Activated gamma-delta T cell treated with anti-CD3 and anti-CD28 coated beads, Interleukin-2, amount 50 U/mL, for 16 hours (primary cell): Measurements from ENCODE around the gene C9orf57.
"Not testable (repeated sequence)": the region's sequence is repeated elsewhere in the genome, so short reads cannot be mapped to it uniquely, and the experiment has no call there.

Experiments used
- DNase-seq: peaks from one replicate; pipeline ENCODE4 v3.0.0-alpha.2; 2020; ENCODE audit warnings: low read depth

The C9orf57 gene

GRCh38 chr9:72060513-72060912, at the start of gene C9orf57:
C9orf57 (minus strand) TSS chr9:72060613; CDS start chr9:72059331, 1,282 bp downstream.
- DNase-seq, result no peak

GRCh38 chr9:72102520-72102919, 42.1 kb upstream of the C9orf57 start:
- no peak for DNase-seq

GRCh38 chr9:72095520-72095919, 35.1 kb upstream of the C9orf57 start:
- DNase-seq, result not testable (repeated sequence)

- no peak for DNase-seq
Measured at GRCh38 chr9:72092820-72093219, 32.4 kb upstream of the C9orf57 start.

- no peak for DNase-seq
Measured at GRCh38 chr9:72089451-72090130, 29.2 kb upstream of the C9orf57 start.

GRCh38 chr9:72082536-72082935, 22.1 kb upstream of the C9orf57 start:
- DNase-seq, result no peak

- DNase-seq, result not testable (repeated sequence)
Measured at GRCh38 chr9:72074666-72075065, 14.3 kb upstream of the C9orf57 start.

- no peak for DNase-seq
Measured at GRCh38 chr9:72065076-72065475, 4.7 kb upstream of the C9orf57 start.

GRCh38 chr9:72052122-72052521, 8.3 kb downstream of the C9orf57 start:
- DNase-seq, result no peak

- DNase-seq, result no peak
Measured at GRCh38 chr9:72048850-72049249, 11.6 kb downstream of the C9orf57 start.

GRCh38 chr9:72046630-72047456, 13.6 kb downstream of the C9orf57 start:
- DNase-seq, result no peak

GRCh38 chr9:72044095-72044494, 16.3 kb downstream of the C9orf57 start:
- DNase-seq, result no peak

GRCh38 chr9:72043576-72043975, 16.8 kb downstream of the C9orf57 start:
- no peak for DNase-seq

GRCh38 chr9:72042928-72043327, 17.5 kb downstream of the C9orf57 start:
- no peak for DNase-seq

- no peak for DNase-seq
Measured at GRCh38 chr9:72041775-72042194, 18.6 kb downstream of the C9orf57 start.

- no peak for DNase-seq
Measured at GRCh38 chr9:72041369-72041768, 19.0 kb downstream of the C9orf57 start.

GRCh38 chr9:72039532-72039931, 20.9 kb downstream of the C9orf57 start:
- no peak for DNase-seq

- DNase-seq, result peak; percentile 44
Measured at GRCh38 chr9:72038890-72039410, 21.5 kb downstream of the C9orf57 start.

- no peak for DNase-seq
Measured at GRCh38 chr9:72038408-72038807, 22.0 kb downstream of the C9orf57 start.

- no peak for DNase-seq
Measured at GRCh38 chr9:72037571-72037970, 22.8 kb downstream of the C9orf57 start.

- DNase-seq, result no peak
Measured at GRCh38 chr9:72030767-72031166, 29.6 kb downstream of the C9orf57 start.

- no peak for DNase-seq
Measured at GRCh38 chr9:72029986-72030385, 30.4 kb downstream of the C9orf57 start.

- DNase-seq, result no peak
Measured at GRCh38 chr9:72025906-72026305, 34.5 kb downstream of the C9orf57 start.
